Pulmonary artery endothelial cell (primary cell): ENCODE data around the gene KIAA1755. TPM values are rescaled to one million over a fixed set of nuclear protein-coding genes. Genes with fewer than 3 reads are reported as not detected.
A peak's percentile ranks its signal among the peaks of the same experiment; 100 is the strongest.
"Not testable (repeated sequence)": the region's sequence is repeated elsewhere in the genome, so short reads cannot be mapped to it uniquely, and the experiment has no call there.

ENCODE experiments used
- DNase-seq: peaks from one replicate; pipeline ENCODE4 v3.0.0-alpha.2; 2011; ENCODE audit warnings: low read depth, low spot score
- total RNA-seq: library from RNA; depleted of rRNA; stranded (reverse); fragments of >200 nt; gene quantifications from 2 replicates; pipeline ENCODE4 v1.2.3, GENCODE V29; 2014

KIAA1755 gene
- total RNA-seq, 1 donor from 2014 or later, result 0.07 TPM

GRCh38 chr20:38286586-38287531, 26.3 kb upstream of the KIAA1755 start:
- no peak for DNase-seq

GRCh38 chr20:38284893-38285444, 24.4 kb upstream of the KIAA1755 start:
- DNase-seq, result no peak

GRCh38 chr20:38284066-38284650, 23.6 kb upstream of the KIAA1755 start:
- DNase-seq, result not testable (repeated sequence)

GRCh38 chr20:38283236-38283635, 22.7 kb upstream of the KIAA1755 start:
- DNase-seq, result no peak

- not testable (repeated sequence) for DNase-seq
These were observed 20.8 kb upstream of the KIAA1755 start for GRCh38 chr20:38281176-38281915.

GRCh38 chr20:38278763-38279162, 18.2 kb upstream of the KIAA1755 start:
- DNase-seq, result no peak

- DNase-seq, result no peak
These were observed 17.6 kb upstream of the KIAA1755 start for GRCh38 chr20:38278131-38278530.

GRCh38 chr20:38277691-38278090, 17.2 kb upstream of the KIAA1755 start:
- DNase-seq, result no peak

GRCh38 chr20:38277285-38277684, 16.8 kb upstream of the KIAA1755 start:
- DNase-seq, result no peak

- DNase-seq, result peak; percentile 53
These were observed 15.4 kb upstream of the KIAA1755 start for GRCh38 chr20:38275815-38276550.

- DNase-seq, result peak; percentile 27
These were observed 12.4 kb upstream of the KIAA1755 start for GRCh38 chr20:38272961-38273360.

- no peak for DNase-seq
These were observed 11.9 kb upstream of the KIAA1755 start for GRCh38 chr20:38272398-38272797.

- no peak for DNase-seq
These were observed 11.1 kb upstream of the KIAA1755 start for GRCh38 chr20:38271608-38272120.

- peak; percentile 83 for DNase-seq
These were observed 10.5 kb upstream of the KIAA1755 start for GRCh38 chr20:38270869-38271605.

GRCh38 chr20:38269715-38270114, 9.2 kb upstream of the KIAA1755 start:
- DNase-seq, result no peak

- DNase-seq, result no peak
These were observed 8.5 kb upstream of the KIAA1755 start for GRCh38 chr20:38269040-38269439.

- DNase-seq, result no peak
These were observed 7.5 kb upstream of the KIAA1755 start for GRCh38 chr20:38267901-38268514.

GRCh38 chr20:38267296-38267695, 6.8 kb upstream of the KIAA1755 start:
- no peak for DNase-seq

GRCh38 chr20:38266426-38266825, 5.9 kb upstream of the KIAA1755 start:
- DNase-seq, result no peak

GRCh38 chr20:38262931-38263330, 2.4 kb upstream of the KIAA1755 start:
- DNase-seq, result no peak
